H7 (cell line): ENCODE results near the gene AOPEP. TPM values are rescaled to one million over a fixed set of nuclear protein-coding genes. Genes with fewer than 3 reads are reported as not detected.

Source experiments
- DNase-seq: peaks from one replicate; pipeline ENCODE4 v3.0.0; 2012
- H3K27me3 ChIP-seq: 2 replicates; pipeline ENCODE4 v1.6.0; 2011; ENCODE audit warnings: mild to moderate bottlenecking, low read length; ENCODE audit not compliant: control insufficient read depth, insufficient read depth
- H3K36me3 ChIP-seq: replicated peaks from 2 replicates; pipeline ENCODE4 v1.5.1; 2011; ENCODE audit warnings: low read length; ENCODE audit not compliant: control insufficient read depth, insufficient read depth
- H3K4me3 ChIP-seq: 2 replicates; pipeline ENCODE4 v1.5.1; 2011; ENCODE audit warnings: low read depth, mild to moderate bottlenecking, control low read depth, low read length, moderate library complexity; ENCODE audit not compliant: insufficient read depth
- total RNA-seq: library from RNA; depleted of rRNA; stranded (reverse); fragments of >200 nt; shearing (Covaris generic); gene quantifications from 2 replicates; pipeline ENCODE4 v1.2.3, GENCODE V29; 2014

AOPEP gene
- total RNA-seq, 1 experiment from 2014 or later, result 12.1 TPM

DNA sequence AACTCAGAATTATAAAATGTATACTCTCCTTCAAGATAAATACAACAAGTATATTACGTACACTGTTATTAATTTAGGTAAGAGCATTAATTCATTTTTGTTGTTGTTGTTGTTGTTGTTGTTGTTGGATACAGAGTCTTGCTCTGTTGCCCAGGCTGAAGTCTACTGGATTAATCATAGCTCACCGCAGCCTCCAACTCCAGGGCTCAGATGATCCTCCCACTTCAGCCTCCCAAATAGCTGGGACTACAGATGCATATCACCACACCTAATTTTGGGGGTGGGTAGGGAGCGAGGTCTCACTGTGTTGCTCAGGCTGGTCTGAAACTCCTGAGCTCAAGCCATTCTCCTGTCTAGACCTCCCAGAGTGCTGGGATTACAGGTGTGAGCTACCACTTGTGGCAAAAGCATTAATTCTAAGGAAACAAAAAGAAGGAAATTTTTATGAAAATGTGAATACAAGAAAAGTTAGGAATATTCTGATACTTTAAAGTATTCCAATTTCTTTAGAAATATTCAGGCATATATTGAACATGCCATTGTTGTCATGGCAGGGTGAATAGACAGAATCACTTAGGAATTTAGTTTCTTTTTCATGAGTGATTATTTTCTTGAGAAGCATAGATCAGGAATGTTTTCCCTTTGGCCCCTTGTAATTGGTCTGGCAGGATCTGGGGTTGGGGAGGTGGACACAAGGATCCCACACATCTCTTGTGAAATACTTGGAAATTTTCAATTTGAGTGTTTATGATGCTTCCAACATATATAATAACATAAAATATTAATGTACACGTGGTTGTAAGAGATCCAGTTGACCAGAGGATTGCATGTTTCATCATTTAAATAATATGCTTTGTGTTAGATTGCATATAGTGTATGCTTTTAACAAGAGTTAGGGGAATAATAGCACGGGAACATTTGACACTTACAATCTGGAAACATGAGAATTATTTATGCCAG lies 327.4 kb downstream of the AOPEP start:
- no peak for DNase-seq
- no peak overlapping the region for H3K4me3 ChIP-seq

DNA sequence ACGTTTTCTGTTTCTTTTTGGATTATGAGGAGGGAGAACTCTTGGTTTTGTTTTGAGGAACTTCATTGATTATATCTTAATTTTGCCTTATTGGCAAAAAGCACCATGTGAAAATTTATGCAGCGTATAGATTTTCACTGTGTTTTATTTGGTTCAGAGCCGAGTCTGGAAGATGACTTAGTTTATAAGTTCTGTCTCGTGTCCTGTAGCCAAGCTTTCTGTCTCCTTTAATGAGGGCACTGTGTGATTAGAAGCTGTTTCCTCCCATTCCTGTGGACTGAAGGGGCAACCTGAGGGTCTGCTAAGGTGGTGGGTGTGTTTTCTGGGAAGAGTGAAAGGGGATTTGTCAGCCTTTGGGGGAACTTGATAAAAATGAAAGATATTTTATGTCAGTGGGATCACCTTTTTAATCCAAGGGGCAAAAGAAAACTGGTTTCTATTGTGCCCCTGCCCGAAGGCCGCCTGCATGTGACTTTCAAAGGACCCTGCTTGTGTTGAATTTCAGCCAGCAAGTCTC lies 328.9 kb downstream of the AOPEP start:
- H3K4me3 ChIP-seq, result no peak overlapping the region
- H3K36me3 ChIP-seq, result no peaks in the 10 kb centered on the region
- DNase-seq, result no peak
- H3K27me3 ChIP-seq, result no peaks in the 10 kb centered on the region

More for the DNA sequence above, 327.4 kb downstream of the AOPEP start:
- Histone ChIP-seq H3K36me3 (no peaks in the 10 kb centered on the region), H3K27me3 (peaks cover 7% of the 10 kb centered on the region)

- Histone ChIP-seq H3K36me3 (no peaks in the 10 kb centered on the region), H3K27me3 (no peaks in the 10 kb centered on the region), H3K4me3 (no peak overlapping the region)
- DNase-seq, result no peak
Measured at GRCh38 chr9:95055851-95056551, 329.5 kb downstream of the AOPEP start.

DNA sequence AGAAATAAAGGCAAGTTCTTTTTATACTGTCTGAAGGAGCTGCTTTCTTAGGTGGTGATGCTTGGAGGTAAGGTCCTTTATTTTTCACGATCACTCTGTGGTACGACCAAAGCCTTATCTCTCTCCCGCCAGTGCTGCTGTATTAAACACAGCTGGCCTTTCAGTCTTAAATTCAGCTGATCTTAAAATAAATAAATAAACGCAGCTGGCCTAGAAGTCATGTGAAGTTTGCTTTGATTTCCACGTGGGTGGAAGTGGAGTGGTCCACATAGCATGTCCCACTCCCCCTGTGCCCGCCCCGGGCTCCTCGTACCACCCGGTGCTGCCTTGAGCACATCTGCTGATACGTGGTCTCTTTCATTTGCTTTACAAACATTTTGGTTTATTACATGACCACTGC lies 330.6 kb downstream of the AOPEP start:
- Histone ChIP-seq H3K27me3 (no peaks in the 10 kb centered on the region), H3K4me3 (no peak overlapping the region), H3K36me3 (no peaks in the 10 kb centered on the region)
- DNase-seq, result no peak

DNA sequence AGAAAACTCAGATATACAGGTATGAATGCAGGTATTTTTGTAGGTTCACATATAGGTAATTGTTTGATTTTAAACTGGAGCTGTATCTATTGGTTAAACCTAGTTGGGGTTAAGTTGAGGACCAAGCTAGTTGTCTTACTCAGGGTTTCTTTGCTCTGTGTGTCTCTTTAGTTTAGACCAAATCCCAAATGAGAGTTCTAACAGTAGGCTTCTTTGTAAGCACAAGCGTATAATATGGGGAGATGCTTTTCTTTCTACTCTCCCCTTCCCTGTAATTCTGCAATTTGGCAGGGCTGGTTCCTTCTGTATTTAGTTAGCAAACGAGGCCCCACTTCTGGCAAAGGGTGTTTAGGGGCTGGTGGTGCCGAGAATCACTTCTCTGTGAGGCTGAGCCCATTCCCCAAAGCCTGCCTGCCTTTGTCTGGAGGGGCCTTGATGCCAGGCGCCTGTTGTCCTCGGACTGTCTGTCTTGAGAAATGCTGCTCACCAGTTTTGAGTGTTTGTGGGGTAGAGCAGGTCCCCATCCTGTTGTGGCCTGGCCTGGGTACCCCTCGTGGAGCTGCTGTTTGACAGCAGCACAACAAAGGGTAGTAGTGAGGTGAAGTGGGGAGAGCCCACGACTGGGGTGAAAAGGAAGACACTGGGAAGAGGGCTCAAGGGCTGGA lies 331.8 kb downstream of the AOPEP start:
- H3K36me3 ChIP-seq, result no peaks in the 10 kb centered on the region
- no peak overlapping the region for H3K4me3 ChIP-seq
- H3K27me3 ChIP-seq, result no peaks in the 10 kb centered on the region
- no peak for DNase-seq

DNA sequence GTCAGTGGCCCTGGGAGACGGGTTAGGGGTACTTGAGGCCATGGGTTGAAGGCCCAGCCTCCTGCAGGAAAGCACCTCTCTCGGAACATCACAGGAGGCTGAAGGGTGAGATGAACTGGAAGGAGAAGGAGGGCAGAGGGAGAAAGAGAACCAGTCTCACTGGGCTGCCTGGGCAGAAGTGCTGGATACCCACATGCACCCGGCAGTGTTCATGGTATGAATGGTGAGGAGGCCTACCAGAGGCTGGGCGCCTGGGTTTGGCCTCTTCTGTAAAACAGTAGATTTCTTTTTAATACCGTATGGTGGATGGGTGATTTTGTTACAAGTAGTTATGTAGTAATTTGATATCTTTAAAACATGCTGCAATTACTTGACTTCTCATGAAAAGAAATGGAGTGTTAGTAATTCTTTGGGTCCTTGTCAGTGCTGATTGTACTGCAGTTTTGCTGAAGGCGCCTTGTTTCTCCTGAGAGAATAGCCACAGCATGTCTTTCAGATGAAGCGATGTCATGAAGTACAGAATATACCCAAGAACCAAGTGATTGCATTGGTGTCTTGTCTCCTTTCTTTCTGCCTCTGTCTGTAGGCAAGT lies 332.4 kb downstream of the AOPEP start:
- no peak overlapping the region for H3K4me3 ChIP-seq
- no peaks in the 10 kb centered on the region for H3K36me3 ChIP-seq
- DNase-seq, result no peak
- H3K27me3 ChIP-seq, result no peaks in the 10 kb centered on the region

- no peaks in the 10 kb centered on the region for H3K36me3 ChIP-seq
- no peak overlapping the region for H3K4me3 ChIP-seq
- H3K27me3 ChIP-seq, result no peaks in the 10 kb centered on the region
- DNase-seq, result no peak
Measured at GRCh38 chr9:95060234-95060633, 333.7 kb downstream of the AOPEP start.

- Histone ChIP-seq H3K4me3 (no peak overlapping the region), H3K27me3 (no peaks in the 10 kb centered on the region)
- no peak for DNase-seq
Measured at GRCh38 chr9:95060916-95061315, 334.4 kb downstream of the AOPEP start.

DNA sequence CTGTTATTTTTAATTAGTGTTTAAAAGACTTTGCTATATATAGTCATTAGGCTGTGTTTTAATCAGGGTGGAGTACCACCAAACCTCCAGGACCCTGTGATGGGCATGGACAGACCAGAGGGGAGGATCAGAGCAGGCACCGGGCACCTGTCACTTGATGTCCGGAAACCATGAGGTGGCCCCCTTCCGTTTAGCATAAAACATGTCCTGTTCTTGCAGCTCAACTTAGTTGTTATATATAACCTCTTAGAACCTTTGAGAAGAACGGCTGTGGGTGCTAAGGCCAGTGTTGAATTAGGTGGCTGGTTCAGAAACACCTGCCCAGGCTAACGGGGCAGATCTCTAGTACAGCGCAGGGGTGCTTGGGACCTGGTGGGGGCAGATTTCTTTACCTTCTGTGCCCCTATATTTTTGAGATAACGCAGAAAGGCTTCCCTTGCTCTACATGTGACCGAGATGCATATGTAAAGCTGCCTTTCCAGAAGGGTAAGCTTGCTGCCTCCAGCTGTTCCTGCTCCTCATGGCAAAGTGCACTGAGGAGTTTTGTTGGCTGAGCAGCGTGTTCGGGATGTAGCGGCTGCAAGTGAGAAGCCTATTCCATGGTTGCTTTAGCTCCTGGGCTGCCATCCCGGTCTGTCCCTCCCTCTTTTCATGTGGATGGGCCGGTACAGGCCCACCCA lies 335.6 kb downstream of the AOPEP start:
- H3K36me3 ChIP-seq, result no peaks in the 10 kb centered on the region
- H3K4me3 ChIP-seq, result no peak overlapping the region
- H3K27me3 ChIP-seq, result no peaks in the 10 kb centered on the region
- DNase-seq, result peak; percentile 48

More at GRCh38 chr9:95060916-95061315, 334.4 kb downstream of the AOPEP start:
- H3K36me3 ChIP-seq, result no peaks in the 10 kb centered on the region

- no peak for DNase-seq
- H3K4me3 ChIP-seq, result no peak overlapping the region
- no peaks in the 10 kb centered on the region for H3K27me3 ChIP-seq
- H3K36me3 ChIP-seq, result no peaks in the 10 kb centered on the region; the same call in 1 of the 2 replicates
Measured at GRCh38 chr9:95062596-95063065, 336.1 kb downstream of the AOPEP start.

DNA sequence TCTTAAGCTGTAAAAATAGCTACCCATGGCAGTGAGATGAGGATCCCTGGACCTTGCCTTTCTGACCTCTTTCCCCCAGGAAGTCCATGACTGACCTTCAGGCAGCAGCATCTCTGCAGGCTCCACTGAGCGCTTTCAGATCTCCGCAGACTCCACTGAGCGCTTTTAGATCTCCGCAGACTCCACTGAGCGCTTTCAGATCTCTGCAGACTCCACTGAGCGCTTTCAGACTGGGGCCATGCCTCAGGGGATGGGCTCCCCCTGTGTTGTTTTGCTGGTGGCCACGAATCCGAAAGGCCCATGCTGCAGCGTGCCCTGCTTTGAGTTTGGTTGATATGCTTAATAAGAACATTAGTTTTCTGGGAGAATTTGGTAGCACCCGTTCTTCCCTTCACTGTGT lies 336.8 kb downstream of the AOPEP start:
- no peak for DNase-seq
- Histone ChIP-seq H3K36me3 (no peaks in the 10 kb centered on the region; the same call in 1 of the 2 replicates), H3K27me3 (no peaks in the 10 kb centered on the region), H3K4me3 (no peak overlapping the region)

- Histone ChIP-seq H3K4me3 (no peak overlapping the region), H3K27me3 (no peaks in the 10 kb centered on the region), H3K36me3 (no peaks in the 10 kb centered on the region; the same call in 1 of the 2 replicates)
- DNase-seq, result no peak
Measured at GRCh38 chr9:95065224-95065623, 338.7 kb downstream of the AOPEP start.

DNA sequence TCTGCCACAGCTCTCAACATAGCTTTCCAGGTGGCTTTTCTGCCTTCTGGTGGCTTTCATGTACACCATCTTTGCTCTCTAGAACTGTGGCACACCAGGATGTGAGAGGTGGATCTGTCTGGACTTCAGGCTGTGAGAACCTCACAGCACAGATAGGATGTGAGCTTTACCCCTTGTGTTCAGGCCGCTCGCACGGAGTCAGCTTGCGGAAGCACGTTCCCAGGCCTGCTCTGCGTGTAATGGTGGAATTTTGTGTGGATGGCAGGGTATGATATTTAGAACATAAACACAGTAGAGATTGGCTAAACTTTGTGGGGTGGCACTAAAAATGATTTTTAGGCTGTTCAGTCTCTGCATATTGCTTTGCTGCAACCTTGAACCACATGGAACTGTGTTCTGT lies 340.6 kb downstream of the AOPEP start:
- no peak overlapping the region for H3K4me3 ChIP-seq
- H3K36me3 ChIP-seq, result no peaks in the 10 kb centered on the region; the same call in 1 of the 2 replicates
- DNase-seq, result no peak
- H3K27me3 ChIP-seq, result no peaks in the 10 kb centered on the region
